Measurements from ENCODE around the gene SLC7A4.
"Not testable (repeated sequence)": the region's sequence is repeated elsewhere in the genome, so short reads cannot be mapped to it uniquely, and the experiment has no call there.

Gene SLC7A4, protein sequence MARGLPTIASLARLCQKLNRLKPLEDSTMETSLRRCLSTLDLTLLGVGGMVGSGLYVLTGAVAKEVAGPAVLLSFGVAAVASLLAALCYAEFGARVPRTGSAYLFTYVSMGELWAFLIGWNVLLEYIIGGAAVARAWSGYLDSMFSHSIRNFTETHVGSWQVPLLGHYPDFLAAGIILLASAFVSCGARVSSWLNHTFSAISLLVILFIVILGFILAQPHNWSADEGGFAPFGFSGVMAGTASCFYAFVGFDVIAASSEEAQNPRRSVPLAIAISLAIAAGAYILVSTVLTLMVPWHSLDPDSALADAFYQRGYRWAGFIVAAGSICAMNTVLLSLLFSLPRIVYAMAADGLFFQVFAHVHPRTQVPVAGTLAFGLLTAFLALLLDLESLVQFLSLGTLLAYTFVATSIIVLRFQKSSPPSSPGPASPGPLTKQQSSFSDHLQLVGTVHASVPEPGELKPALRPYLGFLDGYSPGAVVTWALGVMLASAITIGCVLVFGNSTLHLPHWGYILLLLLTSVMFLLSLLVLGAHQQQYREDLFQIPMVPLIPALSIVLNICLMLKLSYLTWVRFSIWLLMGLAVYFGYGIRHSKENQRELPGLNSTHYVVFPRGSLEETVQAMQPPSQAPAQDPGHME

GRCh38 chr22:21032037-21032867 is at the start of gene SLC7A4:
TSS of gene SLC7A4 (minus strand) at chr22:21032561. CDS start at chr22:21031812, 749 bp downstream.
- no peak for DNase-seq

DNA sequence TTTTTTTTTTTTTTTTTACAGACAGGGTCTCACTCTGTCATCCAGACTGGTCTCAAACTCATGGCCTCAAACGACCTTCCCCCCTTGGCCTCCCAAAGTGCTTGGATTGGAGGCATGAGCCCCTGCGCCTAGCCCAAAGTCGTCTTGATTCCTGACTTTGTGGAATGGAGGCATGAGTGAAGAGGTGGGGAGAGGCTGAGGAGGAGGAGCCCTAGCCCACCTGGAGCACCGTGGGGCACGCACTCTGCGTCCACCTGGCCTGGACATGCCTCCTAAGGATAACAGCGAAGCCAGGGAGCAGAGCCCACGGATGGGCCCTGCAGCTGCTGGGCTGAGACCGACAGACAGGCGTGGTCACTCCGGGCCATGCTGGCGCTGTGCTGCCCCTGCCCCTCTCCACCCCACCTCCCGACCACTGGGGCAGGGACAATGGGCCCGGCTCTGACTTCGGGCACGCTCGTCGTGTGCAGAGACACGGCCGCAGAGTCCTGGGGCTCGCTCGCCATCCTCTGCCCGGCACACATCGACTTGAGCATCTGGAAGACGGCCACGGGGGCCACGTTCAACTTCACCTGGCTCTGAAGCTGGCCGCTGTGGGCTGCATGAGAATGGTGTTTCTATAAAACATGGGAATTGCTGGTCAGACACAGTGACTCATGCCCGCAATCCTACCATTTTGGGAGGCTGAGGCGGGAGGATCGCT is 48.2 kb upstream of the SLC7A4 start:
- DNase-seq: no peak

DNA sequence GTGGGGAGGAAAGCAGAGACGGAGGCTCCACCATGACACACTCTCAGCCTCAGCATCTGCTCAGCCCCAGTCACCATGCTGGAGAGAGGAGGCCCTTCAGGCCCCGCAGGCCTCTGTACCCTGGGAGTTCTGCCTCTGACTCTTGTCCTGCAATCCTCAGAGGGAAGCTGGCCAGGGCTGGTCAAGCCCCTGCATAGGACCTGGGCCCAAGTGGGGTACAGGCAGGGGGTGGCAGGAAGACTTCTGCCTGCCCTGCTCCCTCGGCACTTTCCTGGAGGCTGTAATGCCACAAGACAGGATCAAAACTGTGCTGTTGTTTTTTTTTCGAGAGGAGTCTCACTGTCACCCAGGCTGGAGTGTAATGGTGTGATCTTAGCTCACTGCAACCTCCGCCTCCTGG is 47.1 kb upstream of the SLC7A4 start:
- no peak for DNase-seq

DNA sequence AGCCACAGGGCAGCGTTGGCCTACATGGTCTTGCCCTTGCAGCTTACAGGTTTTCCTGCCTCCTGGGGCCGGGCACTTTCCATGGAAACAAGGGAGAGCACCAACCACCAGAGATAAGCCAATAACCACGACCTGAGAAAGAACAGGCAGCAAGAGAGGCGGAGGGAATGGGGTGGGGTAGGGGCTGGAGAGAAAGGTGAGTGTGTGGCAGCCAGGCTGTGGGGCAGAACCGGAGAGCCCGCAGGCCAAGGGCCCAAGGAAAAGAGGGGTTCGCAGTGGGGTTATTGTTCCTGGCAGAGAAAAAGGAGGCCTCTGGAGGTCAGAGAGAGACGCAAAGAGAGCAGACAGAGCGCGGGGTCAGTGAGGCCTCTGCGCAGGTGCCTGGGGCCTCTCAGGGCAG is 46.6 kb upstream of the SLC7A4 start:
- no peak for DNase-seq

- DNase-seq: no peak
Measured at GRCh38 chr22:21077884-21078508, 45.6 kb upstream of the SLC7A4 start.

- DNase-seq: no peak
Measured at GRCh38 chr22:21076912-21077625, 44.7 kb upstream of the SLC7A4 start.

- no peak for DNase-seq
Measured at GRCh38 chr22:21075516-21076138, 43.3 kb upstream of the SLC7A4 start.

- no peak for DNase-seq
Measured at GRCh38 chr22:21074102-21074715, 41.8 kb upstream of the SLC7A4 start.

GRCh38 chr22:21073482-21073881 is 41.1 kb upstream of the SLC7A4 start:
- no peak for DNase-seq

GRCh38 chr22:21073023-21073422 is 40.7 kb upstream of the SLC7A4 start:
- DNase-seq: no peak

DNA sequence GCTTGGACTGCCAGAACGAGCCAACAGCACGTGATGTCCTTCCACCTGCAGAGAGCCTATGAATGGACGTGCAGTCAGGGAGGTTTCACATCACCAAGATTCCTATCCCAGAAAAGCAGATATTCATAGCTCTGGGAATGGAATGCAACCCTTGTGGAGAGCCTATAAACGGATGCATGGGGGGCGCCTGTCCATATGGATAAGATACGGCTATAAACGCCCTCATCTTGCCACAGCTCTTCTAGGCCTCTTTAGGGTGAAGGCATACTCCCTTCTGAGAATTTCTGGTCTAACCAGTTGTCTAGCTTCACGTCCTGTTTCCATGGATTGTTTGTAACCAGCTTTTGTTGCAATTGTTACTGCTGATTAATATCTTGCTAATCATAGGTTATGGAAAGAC is 39.4 kb upstream of the SLC7A4 start:
- DNase-seq: not testable (repeated sequence)

GRCh38 chr22:21070690-21071615 is 38.6 kb upstream of the SLC7A4 start:
- no peak for DNase-seq

GRCh38 chr22:21069375-21069774 is 37.0 kb upstream of the SLC7A4 start:
- no peak for DNase-seq

DNA sequence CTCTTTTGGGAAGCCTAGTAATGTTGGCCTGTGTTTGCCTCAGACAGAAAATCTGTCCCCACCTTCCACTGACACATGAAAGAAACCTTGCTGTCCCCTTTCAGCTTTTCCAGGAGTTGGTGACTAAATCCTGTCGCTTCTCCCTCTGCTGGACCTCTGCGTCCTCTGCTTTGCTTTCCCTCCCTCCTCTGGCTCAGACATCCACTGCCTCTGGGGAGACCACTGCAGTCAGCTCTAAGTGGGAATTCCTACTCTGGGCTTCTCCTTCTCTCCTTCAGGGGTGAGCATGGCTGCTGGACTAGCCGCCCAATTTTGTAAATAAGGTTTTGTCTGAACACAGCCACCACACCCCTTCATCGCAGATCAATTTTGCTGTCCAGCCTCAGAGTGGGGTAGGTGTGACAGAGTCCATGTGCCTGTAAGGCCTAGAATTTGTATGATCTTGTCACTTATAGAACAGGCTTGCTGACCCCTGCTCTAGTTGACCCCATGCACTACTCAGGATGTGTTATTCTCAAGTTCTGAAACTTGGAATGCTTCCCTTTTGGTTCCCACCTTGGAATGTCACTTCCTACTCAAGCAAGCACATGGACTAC is 36.4 kb upstream of the SLC7A4 start:
- DNase-seq: no peak

GRCh38 chr22:21067901-21068680 is 35.7 kb upstream of the SLC7A4 start:
- no peak for DNase-seq

GRCh38 chr22:21067075-21067900 is 34.9 kb upstream of the SLC7A4 start:
- DNase-seq: no peak

All from NCI-H2081 treated with DMSO at 0.1 percent for 48 hours (cell line).